Activated CD4-positive, alpha-beta T cell treated with anti-CD3 and anti-CD28 coated beads, Interleukin-2, amount 10 ng/mL, durations not matched to agents 7 days and 5 days (primary cell): ENCODE measurements around the gene EEF1AKMT2. TPM values are rescaled to one million over a fixed set of nuclear protein-coding genes. Genes with fewer than 3 reads are reported as not detected.
"Not testable (repeated sequence)": the region's sequence is repeated elsewhere in the genome, so short reads cannot be mapped to it uniquely, and the experiment has no call there.

Experiments used
- CTCF ChIA-PET: fragments of 350-600 bp; sonication (Branson Sonifier 250); formaldehyde crosslinking; loops from one replicate; lab custom pipeline; 2021; ENCODE audit warnings: antibody characterized with exemption; lab: Charles Lee
- POLR2A ChIA-PET: fragments of 350-600 bp; sonication (Branson Sonifier 250); formaldehyde crosslinking; loops from one replicate; lab custom pipeline; 2021; ENCODE audit warnings: antibody characterized with exemption; lab: Charles Lee
- DNase-seq: peaks from one replicate; pipeline ENCODE4 v3.0.0-alpha.2; 2020
- H3K27ac Mint-ChIP-seq: one replicate; pipeline ENCODE4 v1.8.0; 2021; ENCODE audit warnings: mild to moderate bottlenecking, moderate library complexity, mixed read lengths
- H3K27me3 Mint-ChIP-seq: one replicate; pipeline ENCODE4 v1.8.0; 2021; ENCODE audit warnings: mixed read lengths
- H3K36me3 Mint-ChIP-seq: one replicate; pipeline ENCODE4 v1.8.0; 2021; ENCODE audit warnings: low read depth, mixed read lengths
- H3K4me1 Mint-ChIP-seq: one replicate; pipeline ENCODE4 v1.8.0; 2021; ENCODE audit warnings: mixed read lengths
- H3K4me3 Mint-ChIP-seq: one replicate; pipeline ENCODE4 v1.8.0; 2021; ENCODE audit warnings: mild to moderate bottlenecking, moderate library complexity, mixed read lengths
- H3K9me3 Mint-ChIP-seq: one replicate; pipeline ENCODE4 v1.8.0; 2021; ENCODE audit warnings: mixed read lengths
- total RNA-seq, 2 experiments: library from RNA; stranded (reverse); gene quantifications; one replicate each; pipeline ENCODE4 v1.2.3, GENCODE V29; 2021

EEF1AKMT2 gene
- total RNA-seq, 2 experiments from 2014 or later = 23.5 to 28.3 TPM

GRCh38 chr10:124799211-124799610, 7.5 kb upstream of the EEF1AKMT2 start:
- Mint-ChIP-seq H3K4me3 (no peak overlapping the region), H3K4me1 (peaks cover 21% of the 10 kb centered on the region), H3K36me3 (no peaks in the 10 kb centered on the region), H3K9me3 (no peaks in the 10 kb centered on the region), H3K27me3 (peaks cover 18% of the 10 kb centered on the region), H3K27ac (no peak overlapping the region)
- DNase-seq = no peak
- ChIA-PET POLR2A (no interaction called here), CTCF (interaction anchor here (0.6 kb wide), 1 partner anchor 264 kb away, joined by 5 read pairs; no protein-coding TSS in a partner anchor)

GRCh38 chr10:124798781-124799180, 7.1 kb upstream of the EEF1AKMT2 start:
- Mint-ChIP-seq H3K36me3 (no peaks in the 10 kb centered on the region), H3K27me3 (peaks cover 18% of the 10 kb centered on the region), H3K4me1 (peaks cover 21% of the 10 kb centered on the region), H3K9me3 (no peaks in the 10 kb centered on the region), H3K4me3 (no peak overlapping the region), H3K27ac (no peak overlapping the region)
- CTCF ChIA-PET = interaction anchor here (0.5 to 0.6 kb wide), 2 partner anchors 264 to 270 kb away, joined by 3 to 5 read pairs; no protein-coding TSS in a partner anchor
- POLR2A ChIA-PET = no interaction called here
- no peak for DNase-seq

- DNase-seq = no peak
- no peak overlapping the region for H3K4me3 Mint-ChIP-seq
- peaks cover 21% of the 10 kb centered on the region for H3K4me1 Mint-ChIP-seq
- ChIA-PET POLR2A (no interaction called here), CTCF (interaction anchor here (0.5 to 0.6 kb wide), 2 partner anchors 263 to 269 kb away, joined by 3 to 5 read pairs; no protein-coding TSS in a partner anchor)
- no peaks in the 10 kb centered on the region for H3K36me3 Mint-ChIP-seq
- no peaks in the 10 kb centered on the region for H3K9me3 Mint-ChIP-seq
- H3K27me3 Mint-ChIP-seq = peaks cover 18% of the 10 kb centered on the region
- H3K27ac Mint-ChIP-seq = no peak overlapping the region
These were observed 6.7 kb upstream of the EEF1AKMT2 start for GRCh38 chr10:124798364-124798763.

- H3K4me3 Mint-ChIP-seq = peak overlapping the region; percentile 92
- H3K9me3 Mint-ChIP-seq = no peaks in the 10 kb centered on the region
- ChIA-PET POLR2A (no interaction called here), CTCF (no interaction called here)
- peak overlapping the region; percentile 93 for H3K27ac Mint-ChIP-seq
- DNase-seq = no peak
- peaks cover 15% of the 10 kb centered on the region for H3K36me3 Mint-ChIP-seq
- peaks cover 17% of the 10 kb centered on the region for H3K4me1 Mint-ChIP-seq
- peaks cover 11% of the 10 kb centered on the region for H3K27me3 Mint-ChIP-seq
These were observed 1.3 kb upstream of the EEF1AKMT2 start for GRCh38 chr10:124792998-124793352.

- H3K9me3 Mint-ChIP-seq, H3K4me3 Mint-ChIP-seq, H3K27ac Mint-ChIP-seq, H3K4me1 Mint-ChIP-seq, DNase-seq, POLR2A ChIA-PET, CTCF ChIA-PET, H3K27me3 Mint-ChIP-seq: not testable (repeated sequence)
- peaks cover 38% of the 10 kb centered on the region for H3K36me3 Mint-ChIP-seq
These were observed 8.8 kb downstream of the EEF1AKMT2 start for GRCh38 chr10:124782900-124783299.

- H3K4me3 Mint-ChIP-seq = no peak overlapping the region
- H3K27me3 Mint-ChIP-seq = no peaks in the 10 kb centered on the region
- no peak overlapping the region for H3K27ac Mint-ChIP-seq
- no peak for DNase-seq
- CTCF ChIA-PET = interaction anchor here (0.7 kb wide), 1 partner anchor 9 kb away, joined by 6 read pairs; no protein-coding TSS in a partner anchor
- H3K9me3 Mint-ChIP-seq = no peaks in the 10 kb centered on the region
- no peaks in the 10 kb centered on the region for H3K4me1 Mint-ChIP-seq
- POLR2A ChIA-PET = no interaction called here
- peaks cover 53% of the 10 kb centered on the region for H3K36me3 Mint-ChIP-seq
These were observed 22.9 kb downstream of the EEF1AKMT2 start for GRCh38 chr10:124768791-124769190.

GRCh38 chr10:124765256-124765655, 26.4 kb downstream of the EEF1AKMT2 start:
- no peak for DNase-seq
- Mint-ChIP-seq H3K4me3 (no peak overlapping the region), H3K27me3 (no peaks in the 10 kb centered on the region), H3K4me1 (peaks cover 8% of the 10 kb centered on the region), H3K9me3 (no peaks in the 10 kb centered on the region), H3K36me3 (peaks cover 36% of the 10 kb centered on the region), H3K27ac (no peak overlapping the region)
- CTCF ChIA-PET = interaction anchor here (1.1 kb wide), 1 partner anchor 8 kb away, joined by 3 read pairs; no protein-coding TSS in a partner anchor
- POLR2A ChIA-PET = no interaction called here

GRCh38 chr10:124763267-124763666, 28.4 kb downstream of the EEF1AKMT2 start:
- Mint-ChIP-seq H3K27ac (no peak overlapping the region), H3K27me3 (no peaks in the 10 kb centered on the region), H3K4me3 (no peak overlapping the region), H3K36me3 (peaks cover 36% of the 10 kb centered on the region), H3K4me1 (peaks cover 8% of the 10 kb centered on the region), H3K9me3 (no peaks in the 10 kb centered on the region)
- no peak for DNase-seq
- ChIA-PET CTCF (no interaction called here), POLR2A (no interaction called here)

GRCh38 chr10:124762281-124762680, 29.4 kb downstream of the EEF1AKMT2 start:
- ChIA-PET CTCF (interaction anchor here (1.0 to 1.2 kb wide), 2 partner anchors 11 kb away, joined by 3 read pairs; no protein-coding TSS in a partner anchor), POLR2A (no interaction called here)
- Mint-ChIP-seq H3K4me1 (peaks cover 8% of the 10 kb centered on the region), H3K27me3 (no peaks in the 10 kb centered on the region), H3K9me3 (no peaks in the 10 kb centered on the region), H3K4me3 (no peak overlapping the region), H3K27ac (no peak overlapping the region), H3K36me3 (peaks cover 33% of the 10 kb centered on the region)
- no peak for DNase-seq

- no peak for DNase-seq
- H3K9me3 Mint-ChIP-seq = no peaks in the 10 kb centered on the region
- H3K4me1 Mint-ChIP-seq = peaks cover 8% of the 10 kb centered on the region
- peaks cover 33% of the 10 kb centered on the region for H3K36me3 Mint-ChIP-seq
- CTCF ChIA-PET = interaction anchor here (1.0 to 1.6 kb wide), 4 partner anchors 9 to 215 kb away, joined by 3 to 5 read pairs (median 3); no protein-coding TSS in a partner anchor
- H3K27ac Mint-ChIP-seq = no peak overlapping the region
- POLR2A ChIA-PET = no interaction called here
- no peaks in the 10 kb centered on the region for H3K27me3 Mint-ChIP-seq
- H3K4me3 Mint-ChIP-seq = no peak overlapping the region
These were observed 35.4 kb downstream of the EEF1AKMT2 start for GRCh38 chr10:124756156-124756903.

- H3K27me3 Mint-ChIP-seq = no peaks in the 10 kb centered on the region
- no peak overlapping the region for H3K4me3 Mint-ChIP-seq
- DNase-seq = no peak
- peaks cover 2% of the 10 kb centered on the region for H3K4me1 Mint-ChIP-seq
- H3K9me3 Mint-ChIP-seq = no peaks in the 10 kb centered on the region
- H3K36me3 Mint-ChIP-seq = peaks cover 33% of the 10 kb centered on the region
- no peak overlapping the region for H3K27ac Mint-ChIP-seq
- POLR2A ChIA-PET = no interaction called here
- CTCF ChIA-PET = interaction anchor here (1.0 to 1.2 kb wide), 3 partner anchors 14 to 214 kb away, joined by 3 read pairs; no protein-coding TSS in a partner anchor
These were observed 36.1 kb downstream of the EEF1AKMT2 start for GRCh38 chr10:124755581-124755980.

GRCh38 chr10:124754227-124754626, 37.5 kb downstream of the EEF1AKMT2 start:
- ChIA-PET CTCF (interaction anchor here (0.9 to 1.2 kb wide), 3 partner anchors 8 to 76 kb away, joined by 3 read pairs; no protein-coding TSS in a partner anchor), POLR2A (no interaction called here)
- Mint-ChIP-seq H3K4me1 (peaks cover 10% of the 10 kb centered on the region), H3K9me3 (no peaks in the 10 kb centered on the region), H3K4me3 (no peak overlapping the region), H3K36me3 (peaks cover 30% of the 10 kb centered on the region), H3K27ac (no peak overlapping the region), H3K27me3 (no peaks in the 10 kb centered on the region)
- no peak for DNase-seq

GRCh38 chr10:124748953-124749645, 42.6 kb downstream of the EEF1AKMT2 start:
- no peak for DNase-seq
- Mint-ChIP-seq H3K4me3 (peak overlapping the region; percentile 0), H3K27ac (peak overlapping the region; percentile 78), H3K9me3 (no peaks in the 10 kb centered on the region), H3K4me1 (peaks cover 30% of the 10 kb centered on the region), H3K27me3 (no peaks in the 10 kb centered on the region), H3K36me3 (peaks cover 22% of the 10 kb centered on the region)
- POLR2A ChIA-PET = no interaction called here
- CTCF ChIA-PET = interaction anchor here (0.9 to 3.1 kb wide), 8 partner anchors 8 to 219 kb away, joined by 3 to 12 read pairs (median 3); no protein-coding TSS in a partner anchor
